NCI-H226 (cell line): ENCODE data around the gene TRIP4.

Source experiments
- DNase-seq: peaks from one replicate; pipeline ENCODE4 v3.0.0-alpha.2; 2015

The TRIP4 gene

GRCh38 chr15:64500695-64501395 is 113.2 kb downstream of the TRIP4 start:
- DNase-seq, result no peak

DNA sequence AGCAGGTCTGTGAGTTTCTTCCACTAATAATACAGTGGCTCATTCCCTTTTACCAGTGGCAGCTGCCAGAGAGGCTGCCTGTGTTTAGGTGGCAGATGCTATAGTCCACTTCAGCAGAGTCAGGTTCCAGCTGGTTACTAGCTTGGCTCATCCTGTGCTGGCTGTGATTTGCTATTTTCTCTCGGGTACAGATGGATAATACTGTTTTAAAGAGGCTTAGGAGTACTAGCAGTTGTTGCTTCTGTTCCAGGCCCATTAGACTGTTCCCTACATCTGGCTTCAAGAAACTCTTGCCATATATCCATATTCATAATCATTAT is 113.7 kb downstream of the TRIP4 start:
- no peak for DNase-seq

DNA sequence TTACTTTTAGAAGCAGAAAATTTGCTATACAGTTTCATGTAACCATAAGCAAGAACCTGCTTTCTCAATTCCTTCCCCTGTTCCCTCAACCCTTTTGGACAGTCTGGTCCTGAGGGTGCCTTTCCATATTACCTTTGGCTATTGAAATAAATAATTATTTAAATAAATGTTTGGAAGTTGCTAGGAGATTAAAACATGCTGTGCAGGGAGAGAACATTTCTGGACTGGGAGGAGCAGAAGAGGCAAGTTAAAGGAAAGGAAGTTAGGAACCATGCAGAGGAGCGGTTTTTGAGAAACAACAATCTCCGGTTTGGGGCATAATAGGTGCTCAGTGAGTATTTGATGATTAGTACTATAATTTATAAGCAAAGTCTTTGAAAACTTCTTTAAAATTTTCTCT is 114.5 kb downstream of the TRIP4 start:
- no peak for DNase-seq

GRCh38 chr15:64502551-64502950 is 114.9 kb downstream of the TRIP4 start:
- DNase-seq, result no peak

- DNase-seq, result peak; percentile 68
Observed at GRCh38 chr15:64503197-64503596, 115.6 kb downstream of the TRIP4 start.

GRCh38 chr15:64503640-64504039 is 116.0 kb downstream of the TRIP4 start:
- no peak for DNase-seq
